MV-4-11 (cell line): ENCODE results near the gene TMCC2.
"Not testable (repeated sequence)": the region's sequence is repeated elsewhere in the genome, so short reads cannot be mapped to it uniquely, and the experiment has no call there.

Experiments
- DNase-seq: peaks from one replicate; lab custom pipeline; 2025; lab: John Stamatoyannopoulos, UW

TMCC2 gene

DNA sequence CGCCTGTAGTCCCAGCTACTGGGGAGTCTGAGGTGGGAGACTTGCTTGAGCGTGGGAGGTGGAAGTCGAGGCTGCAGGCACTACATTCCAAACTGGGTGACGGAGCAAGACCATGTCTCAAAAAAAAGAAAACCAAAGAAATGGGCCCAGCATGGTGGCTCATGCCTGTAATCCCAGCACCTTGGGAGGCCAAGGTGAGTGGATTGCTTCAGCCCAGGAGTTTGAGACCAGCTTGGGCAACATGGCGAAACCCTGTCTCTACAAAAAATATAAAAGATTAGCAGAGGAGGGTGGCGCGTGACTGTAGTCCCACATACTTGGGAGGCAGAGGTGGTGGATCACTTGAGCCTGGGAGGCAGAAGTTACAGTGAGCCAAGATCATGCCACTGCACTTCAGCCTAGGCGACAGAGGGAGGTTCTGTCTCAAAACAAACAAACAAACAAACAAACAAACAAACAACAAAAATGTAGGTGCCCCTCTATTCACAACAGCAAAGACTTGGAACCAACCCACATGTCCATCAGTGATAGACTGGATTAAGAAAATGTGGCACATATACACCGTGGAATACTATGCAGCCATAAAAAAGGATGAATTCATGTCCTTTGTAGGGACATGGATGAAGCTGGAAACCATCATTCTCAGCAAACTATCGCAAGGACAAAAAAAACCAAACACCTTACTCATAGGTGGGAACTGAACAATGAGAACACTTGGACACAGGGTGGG is 53.1 kb downstream of the TMCC2 start:
- DNase-seq = not testable (repeated sequence)

DNA sequence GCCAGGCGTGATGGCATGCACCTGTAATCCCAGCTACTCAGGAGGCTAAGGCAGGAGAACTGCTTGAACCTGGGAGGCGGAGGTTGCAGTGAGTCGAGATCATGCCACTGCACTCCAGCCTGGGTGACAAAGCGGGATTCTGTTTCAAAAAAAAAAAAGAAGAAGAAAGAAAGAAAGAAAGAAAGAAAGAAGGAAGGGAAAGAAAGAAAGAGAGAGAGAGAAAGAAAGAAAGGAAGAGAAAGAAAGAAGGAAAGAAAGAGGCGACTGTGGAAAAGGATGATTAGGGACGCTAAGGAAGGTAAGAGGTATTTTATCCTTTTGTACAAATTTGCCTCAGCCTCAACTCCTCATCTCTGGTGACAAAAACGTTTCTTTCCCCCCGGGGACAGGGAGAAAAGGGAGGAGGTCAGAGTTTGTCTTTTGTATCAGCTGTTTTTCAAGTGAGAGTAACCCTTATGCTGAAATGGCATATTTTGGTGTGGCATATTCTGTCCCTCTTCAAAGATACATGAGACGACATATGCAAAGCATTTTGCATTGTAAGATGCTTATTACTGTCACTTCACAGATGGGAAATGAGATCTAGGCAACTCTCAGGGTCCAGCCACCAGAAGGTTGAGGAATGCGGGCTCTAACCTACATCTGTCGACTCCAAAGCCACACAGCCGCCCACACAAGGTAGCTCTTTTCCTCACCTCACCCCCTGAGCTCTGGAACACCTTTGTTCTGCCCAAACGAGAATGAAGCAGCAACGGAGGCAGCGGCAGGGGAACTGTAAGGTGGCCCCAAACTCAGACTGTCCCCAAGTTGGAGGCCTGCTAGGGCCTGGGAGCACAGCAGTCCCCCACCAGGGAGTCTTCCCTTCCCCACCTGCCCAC is 55.8 kb downstream of the TMCC2 start:
- no peak for DNase-seq

DNA sequence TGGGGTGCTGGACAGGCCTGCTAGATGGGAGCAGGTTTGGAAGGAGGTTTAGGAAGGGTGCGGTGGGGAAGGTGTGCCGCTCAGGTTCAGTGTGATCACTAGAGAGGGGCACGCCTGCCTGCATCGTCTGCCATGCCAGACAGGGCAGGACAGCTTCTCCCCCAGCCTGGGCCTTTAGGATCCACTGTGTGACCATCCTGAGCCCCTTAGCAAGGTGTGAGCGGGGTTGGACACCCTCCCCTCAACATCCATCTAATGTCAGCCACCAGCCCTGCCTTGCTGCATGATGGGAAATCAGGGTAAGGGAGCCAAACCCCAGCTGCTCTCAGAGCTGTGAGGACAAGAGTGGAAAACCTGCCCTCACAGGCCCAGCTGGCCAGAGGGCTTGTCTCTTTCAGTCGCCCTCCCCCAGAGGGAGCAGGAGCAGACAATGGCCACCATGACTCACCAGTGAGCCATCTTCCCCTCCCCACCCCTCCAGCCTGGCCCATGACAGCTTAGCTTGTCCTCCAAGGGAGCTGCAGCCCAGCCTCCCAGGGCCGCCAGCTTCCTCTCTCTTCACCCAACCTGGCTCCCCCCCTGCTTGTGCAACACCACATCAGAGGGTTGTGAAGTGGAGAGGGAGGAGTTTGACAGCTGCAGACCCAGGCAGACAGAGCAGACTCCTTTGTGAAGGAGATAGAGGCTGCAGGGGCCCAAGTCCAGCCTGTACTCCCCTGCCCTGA is 56.8 kb downstream of the TMCC2 start:
- DNase-seq = peak; percentile 99

DNA sequence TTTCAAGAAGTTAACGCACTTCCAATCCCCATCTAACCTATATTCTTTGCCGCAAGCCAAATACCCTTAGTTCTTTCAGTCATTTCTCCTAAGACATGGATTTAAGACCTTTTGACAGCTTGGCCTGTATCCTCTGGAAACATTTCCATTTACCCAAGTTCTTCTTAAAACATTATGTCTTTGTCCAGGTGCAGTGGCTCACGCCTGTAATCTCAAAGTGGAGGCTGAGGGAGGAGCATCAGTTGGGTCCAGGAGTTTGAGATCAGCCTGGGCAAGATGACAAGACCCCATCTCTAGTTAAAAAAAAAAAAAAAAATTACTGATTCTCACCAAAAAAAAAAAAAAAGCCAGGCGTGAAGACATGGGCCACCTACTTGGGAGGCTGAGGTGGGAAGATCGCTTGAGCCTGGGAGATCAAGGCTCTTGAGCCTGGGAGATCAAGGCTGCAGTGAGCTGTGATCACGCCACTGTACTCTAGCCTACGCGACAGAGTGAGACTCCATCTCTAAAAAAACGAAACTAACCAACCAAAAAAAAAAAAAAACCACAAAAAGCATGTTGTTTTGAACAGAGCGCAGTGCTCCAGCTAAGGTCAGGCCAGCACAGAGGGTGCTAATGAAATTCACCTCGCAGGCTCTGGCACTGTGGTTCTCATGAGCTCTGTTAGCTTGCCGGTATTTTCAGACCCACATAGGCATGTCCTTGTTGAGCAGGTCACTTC is 57.8 kb downstream of the TMCC2 start:
- DNase-seq = peak; percentile 59

DNA sequence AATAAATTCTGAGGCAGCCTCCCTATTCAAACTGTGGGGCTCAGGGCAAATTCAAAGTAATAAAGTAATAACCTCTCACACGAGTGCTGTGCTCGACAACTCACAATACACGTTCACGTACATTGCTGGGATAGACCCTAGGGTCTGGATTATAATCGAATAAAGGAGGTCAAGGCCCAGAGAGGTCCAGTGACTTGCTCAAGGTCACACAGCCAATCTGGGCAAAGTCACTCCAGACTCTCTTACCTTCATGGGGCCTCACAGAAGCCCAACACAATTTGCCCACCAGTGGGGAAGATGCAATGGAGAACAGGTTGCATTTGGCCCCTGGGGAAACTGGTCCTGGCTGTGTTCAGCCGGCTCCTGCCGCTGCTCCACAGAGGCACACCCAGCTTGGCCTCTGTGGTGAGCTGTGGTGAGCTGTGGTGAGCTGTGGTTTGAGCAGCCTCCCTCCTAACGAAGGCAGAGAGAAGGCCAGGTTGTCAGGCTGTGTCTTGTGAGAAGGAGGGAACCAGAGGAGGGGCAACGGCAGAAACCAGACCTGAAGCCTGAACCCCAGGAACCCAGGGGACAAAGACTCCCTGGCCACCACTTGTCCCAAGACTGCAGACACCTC is 58.7 kb downstream of the TMCC2 start:
- DNase-seq = peak; percentile 87

DNA sequence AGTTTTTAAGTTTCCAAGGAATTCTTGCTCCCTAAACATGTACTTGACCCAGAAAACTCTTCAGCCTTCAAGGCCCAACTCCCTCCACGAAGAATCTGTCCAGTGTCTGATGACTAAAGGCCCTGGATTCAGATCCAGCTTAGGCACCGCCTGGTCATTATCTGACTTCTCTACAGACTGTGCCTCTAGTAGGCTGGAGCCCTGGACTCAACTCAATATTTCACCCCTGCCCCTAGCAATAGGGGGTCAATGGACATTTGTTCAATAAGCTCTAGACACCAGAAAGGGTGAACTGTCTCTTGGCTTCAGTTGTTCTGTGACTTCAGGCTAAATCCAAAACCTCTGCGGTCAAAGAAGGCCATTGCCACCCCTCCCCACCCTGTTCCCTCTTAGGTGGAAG is 59.3 kb downstream of the TMCC2 start:
- DNase-seq = peak; percentile 44

DNA sequence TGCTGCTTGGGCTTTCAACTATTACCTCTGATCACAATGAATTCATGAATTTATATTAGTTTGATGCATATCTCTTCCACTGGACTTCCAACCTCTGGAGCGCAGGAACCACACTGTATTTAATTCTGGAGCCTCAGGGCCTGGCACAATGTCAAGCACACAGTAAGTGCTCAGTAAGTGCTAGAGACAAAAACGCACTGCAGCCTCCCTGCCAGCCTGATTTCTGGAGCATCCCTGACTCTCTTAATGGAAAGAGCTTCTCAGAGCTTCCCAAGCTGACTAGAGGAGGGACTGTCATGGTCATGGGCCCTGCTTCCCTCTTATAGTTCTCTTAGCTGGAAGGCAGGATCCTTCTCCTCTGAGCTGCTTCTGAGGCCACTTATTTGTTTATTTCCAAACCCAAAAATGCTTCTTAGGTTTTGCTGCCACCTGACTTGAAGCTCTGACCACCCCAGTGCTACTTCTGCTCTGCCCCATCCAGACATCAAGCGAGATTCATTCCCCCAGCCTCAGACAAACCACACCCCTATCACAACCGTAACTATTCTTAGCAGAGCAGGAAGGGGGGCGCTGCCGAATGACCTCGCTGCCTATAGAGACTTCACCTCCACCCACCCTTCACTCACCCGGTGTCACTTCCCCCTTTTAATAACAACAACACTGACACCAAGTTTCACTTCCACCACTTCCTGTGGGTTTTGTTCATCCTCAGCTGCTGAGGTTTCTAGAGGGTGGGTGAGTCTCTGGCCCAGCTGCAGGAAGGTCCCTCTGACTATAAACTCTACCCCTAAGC is 60.2 kb downstream of the TMCC2 start:
- DNase-seq = peak; percentile 99

DNA sequence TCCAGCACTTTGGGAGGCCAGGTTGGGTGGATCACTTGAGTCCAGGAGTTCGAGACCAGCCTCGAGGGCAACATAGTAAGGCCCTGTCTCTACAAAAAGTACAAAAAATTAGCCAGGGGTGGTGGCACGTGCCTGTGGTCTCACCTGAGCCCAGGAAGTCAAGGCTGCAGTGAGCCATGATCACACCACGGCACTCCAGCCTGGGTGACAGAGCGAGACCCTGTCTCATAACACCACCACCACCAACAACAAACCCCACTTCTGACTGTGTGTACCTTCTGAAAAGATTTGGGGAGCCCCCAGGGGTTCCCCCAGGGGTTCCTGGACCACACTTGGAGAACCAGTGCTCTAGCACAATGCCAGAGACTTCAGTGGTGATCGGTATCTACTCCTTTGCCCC is 63.9 kb downstream of the TMCC2 start:
- no peak for DNase-seq

DNA sequence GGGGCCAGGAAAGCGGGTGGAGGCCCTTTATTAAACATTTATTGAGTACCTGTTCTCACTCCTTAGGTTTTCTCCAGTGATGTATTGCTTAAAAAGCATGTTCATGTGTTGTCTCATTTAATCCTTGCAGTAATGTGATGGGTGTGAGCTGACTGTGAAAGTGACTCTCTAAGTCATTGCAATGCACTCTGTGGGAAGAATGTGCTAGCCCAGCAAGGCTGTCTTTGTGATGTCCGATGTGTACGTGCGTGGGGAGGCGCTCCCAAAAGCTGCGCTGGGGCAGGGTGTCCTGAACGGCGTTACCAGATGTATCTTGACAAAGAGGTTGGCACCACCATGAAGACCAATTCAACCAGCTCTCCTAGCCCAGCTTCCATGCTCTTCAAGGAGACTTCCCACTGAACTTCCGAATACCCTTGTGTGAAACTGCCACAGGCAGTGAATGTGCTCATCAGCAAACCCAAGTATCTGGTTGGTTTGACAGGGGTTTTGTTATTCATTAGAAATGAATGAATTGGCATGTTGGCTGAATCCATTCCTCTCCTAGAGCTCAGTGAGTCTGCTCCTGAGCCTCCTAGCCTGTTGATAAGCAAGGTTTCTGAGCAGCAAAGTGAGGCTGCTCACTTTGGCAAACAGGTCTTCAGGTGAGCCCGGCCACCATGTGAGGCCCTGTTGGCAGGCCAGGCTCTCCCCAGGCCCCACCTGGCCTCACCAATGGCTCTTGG is 65.8 kb downstream of the TMCC2 start:
- no peak for DNase-seq

DNA sequence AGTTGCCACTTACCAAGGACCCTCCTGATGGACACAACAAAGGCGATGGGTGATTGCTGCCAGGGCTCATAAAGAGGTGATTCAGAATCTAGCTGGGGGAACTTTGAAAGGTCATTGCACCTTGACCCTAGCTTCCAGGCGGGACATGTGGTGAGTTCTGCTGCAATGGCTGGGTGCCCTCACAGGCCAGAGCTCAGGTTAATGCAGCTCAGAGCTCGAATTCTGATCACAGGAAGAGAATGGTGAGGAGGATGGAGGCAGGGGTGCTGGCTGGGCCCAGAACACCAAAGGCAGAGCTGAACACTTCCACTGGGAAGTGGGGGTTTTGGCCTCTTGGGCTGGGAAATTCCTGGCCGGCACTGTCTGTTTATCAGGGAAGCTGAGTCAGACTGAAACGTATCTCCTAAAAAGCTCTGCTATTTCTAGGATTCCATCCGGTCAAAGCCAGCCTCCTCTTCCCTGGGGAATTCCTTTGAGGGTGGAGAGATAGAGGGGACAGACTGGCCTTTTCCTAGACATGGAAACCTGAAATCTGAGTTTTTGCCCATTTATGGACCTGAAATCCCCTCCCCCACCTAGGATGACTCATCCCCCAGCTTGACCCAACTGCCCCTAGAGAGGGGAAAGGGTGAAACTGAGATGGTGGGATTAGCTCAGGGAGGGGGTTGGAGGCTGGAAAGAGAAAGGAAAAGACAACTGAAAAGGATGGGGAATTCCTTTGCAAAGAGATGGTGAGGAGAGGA is 66.6 kb downstream of the TMCC2 start:
- DNase-seq = no peak

DNA sequence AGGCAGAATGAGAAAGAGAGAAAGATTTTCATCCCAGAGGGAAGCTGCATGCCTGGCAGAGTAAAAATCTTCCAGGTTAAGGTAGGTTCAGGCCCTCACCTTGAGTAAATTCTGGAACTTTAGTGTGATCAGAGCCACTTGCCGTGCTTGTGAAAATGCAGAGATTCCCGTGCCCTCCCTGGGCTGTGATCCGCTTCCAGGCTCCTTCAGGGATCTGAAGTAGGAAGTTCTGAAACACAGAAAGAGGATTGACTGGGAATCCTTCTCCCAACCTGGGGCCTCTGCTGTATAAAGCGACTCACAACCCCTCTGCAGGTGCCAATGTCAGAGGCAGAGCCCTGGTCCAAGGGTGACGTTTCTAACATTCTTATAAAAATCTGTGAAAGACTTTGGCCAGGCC is 67.2 kb downstream of the TMCC2 start:
- no peak for DNase-seq

DNA sequence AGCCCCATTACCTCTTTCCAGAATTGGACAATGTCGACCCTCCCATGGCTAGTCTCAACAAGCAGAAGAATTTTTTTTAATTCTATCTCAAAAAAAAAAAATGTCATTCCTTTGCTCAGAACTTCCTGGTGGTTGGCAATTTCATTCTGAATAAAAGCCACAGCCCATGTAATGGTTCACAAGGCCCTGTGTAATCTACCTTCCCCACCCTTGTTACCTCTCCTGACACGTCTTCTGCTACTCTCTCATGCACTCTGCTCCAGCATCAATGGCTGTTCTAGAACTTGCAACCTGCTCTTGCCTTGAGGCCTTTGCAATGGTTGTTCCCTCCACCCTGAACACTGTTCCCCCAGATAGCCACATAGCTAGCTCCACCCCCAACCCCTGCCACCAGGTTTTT is 68.4 kb downstream of the TMCC2 start:
- no peak for DNase-seq

DNA sequence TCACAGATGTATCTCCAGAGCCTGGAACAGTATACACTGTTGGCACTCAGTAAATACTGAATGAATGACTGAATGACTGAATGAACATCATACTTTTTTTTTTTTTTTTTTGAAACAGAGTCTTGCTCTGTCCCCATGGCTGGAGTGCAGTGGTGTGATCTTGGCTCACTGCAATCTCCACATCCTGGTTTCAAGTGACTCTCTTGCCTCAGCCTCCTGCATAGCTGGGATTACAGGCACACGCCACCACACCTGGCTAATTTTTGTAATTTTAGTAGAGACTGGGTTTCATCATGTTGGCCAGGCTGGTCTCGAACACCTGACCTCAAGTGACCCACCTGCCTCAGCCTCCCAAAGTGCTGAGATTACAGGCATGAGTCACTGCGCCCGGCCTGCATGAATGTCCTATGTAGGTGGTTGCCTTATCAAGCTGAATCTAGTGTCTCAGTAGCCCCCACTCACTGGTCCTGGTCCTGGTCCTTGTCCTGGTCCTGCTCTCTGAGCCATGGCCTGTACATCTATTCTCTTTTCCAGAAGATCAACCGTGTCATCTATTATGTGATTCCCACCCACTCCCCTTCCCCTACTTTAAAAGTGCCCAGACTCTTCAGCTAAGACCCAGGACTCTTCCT is 69.9 kb downstream of the TMCC2 start:
- not testable (repeated sequence) for DNase-seq

DNA sequence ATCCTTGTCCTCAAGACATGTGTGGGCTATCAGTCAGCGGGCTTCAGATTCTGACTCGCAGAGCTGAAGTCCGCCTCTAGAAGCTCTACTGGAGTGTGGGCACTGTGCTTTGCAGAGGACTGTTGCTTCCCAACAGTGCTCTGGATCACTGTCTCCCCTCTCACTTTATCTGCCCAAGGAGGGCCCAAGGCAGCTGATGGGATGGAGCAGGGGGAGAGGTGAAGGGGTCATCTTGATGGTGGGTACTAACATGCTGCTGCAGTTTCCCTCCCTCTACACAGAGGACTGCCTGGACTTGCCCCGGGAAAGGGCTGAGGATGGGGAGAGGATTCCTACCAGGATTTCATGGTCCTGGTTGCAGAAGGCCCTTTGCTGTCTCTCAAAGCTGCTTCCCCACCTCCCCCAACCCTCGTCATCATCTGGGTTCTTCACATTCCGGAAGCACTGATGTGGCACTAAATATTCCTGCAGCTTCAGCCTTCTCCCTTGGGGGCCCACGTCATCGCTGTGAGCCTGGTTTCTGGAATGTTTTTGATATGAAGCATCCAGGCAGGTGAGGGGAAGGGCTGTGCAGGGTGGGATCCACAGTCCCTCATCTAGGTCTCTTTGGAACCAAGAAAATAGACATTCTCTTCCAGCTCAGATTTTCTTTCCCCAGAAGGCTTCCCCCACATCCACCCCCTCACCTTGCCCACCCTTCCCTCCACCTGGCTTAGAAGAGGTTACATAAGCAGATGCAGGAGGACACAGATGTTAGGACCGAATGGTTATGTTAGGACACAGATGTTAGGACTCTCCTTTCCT is 70.6 kb downstream of the TMCC2 start:
- DNase-seq = no peak

DNA sequence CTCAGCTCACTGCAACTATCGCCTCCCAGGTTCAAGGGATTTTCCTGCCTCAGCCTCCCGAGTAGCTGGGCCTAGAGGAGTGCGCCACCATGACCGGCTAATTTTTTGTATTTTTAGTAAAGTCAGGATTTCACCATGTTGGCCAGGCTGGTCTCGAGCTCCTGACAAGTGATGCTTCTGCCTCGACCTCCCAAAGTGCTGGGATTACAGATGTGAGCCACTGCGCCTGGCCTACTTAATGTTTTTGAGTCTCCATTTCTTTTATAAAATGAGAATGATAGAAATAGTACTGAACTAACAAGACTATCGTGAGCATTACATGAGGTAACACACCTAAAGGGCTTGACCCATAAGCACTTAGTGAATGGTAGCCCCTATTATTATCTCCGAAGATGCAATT is 72.4 kb downstream of the TMCC2 start:
- no peak for DNase-seq

DNA sequence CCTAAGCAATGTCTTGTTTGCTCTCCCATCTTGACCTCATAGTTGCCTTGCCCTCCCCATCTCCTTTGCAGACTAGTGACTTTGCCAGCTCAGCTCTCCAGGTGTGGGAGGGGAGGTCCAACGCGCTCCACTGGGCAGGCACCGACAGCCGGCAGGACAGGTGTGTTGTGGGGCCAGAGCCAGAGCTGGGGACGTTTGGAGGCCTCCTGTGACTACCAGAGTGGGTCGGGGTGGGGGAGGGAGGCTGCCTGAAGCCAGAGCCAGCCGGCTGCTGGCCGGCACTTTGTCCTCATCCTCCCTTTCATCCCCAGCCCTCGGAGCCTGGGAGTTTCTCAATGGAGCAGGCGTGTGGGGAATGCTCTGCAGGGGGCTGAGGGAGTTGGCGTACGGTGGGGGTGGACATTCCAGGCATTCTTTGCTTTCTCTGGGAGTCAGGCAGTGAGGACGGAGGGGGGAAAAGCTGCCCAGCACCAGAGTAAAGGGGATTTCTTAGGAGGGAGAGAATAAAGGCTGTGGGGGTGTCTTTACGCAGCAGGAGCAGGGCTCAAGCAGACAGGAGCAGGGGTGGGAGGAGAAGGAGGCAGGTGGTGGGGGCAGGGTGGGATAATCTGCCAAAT is 73.6 kb downstream of the TMCC2 start:
- DNase-seq = no peak

DNA sequence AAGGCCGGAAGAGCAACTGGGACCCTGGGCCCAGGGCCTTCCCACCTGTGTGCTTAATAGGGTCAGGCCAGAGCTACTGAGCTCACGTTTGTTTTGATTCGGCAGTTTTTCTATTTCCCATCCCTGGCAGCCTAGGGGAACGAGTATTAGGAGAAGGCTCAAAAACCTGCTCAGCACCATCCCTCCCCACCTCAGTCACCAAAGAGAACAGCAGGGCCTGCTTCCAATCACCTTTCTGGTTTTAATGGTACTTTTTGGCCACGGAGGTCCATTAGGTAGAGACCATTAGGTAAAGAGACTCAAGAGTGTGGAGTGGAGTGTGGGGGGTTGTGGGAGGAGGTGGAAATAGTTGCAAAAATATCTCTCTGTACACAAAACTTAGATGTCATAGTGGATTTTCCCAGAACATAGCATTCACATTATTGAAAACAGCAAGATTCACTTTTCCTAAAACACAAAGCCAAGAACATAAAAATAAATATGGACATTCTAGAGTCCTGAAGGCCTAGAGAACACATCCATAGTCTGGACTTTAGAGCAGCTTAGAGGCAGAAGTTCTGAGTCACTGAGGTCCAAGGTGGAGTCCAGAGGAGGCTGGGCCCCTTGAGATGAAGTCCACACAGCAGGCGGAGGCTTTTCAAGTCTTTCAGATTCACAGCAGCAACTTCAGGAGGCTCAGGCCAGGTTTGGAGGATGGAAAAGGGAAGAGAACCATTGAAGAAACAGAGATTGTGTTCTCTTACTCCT is 74.3 kb downstream of the TMCC2 start:
- DNase-seq = no peak
